K562 (cell line): ENCODE measurements around the gene ITGA11. TPM values are rescaled to one million over a fixed set of nuclear protein-coding genes. Genes with fewer than 3 reads are reported as not detected.

Source experiments
- ATAC-seq: fragments of 200-7000 bp; cut with Tn5 transposase; 3 replicates; pipeline ENCODE4 v1.9.1; 2020; ENCODE audit warnings: moderate library complexity
- BruUV-seq: library from RNA; stranded (reverse); fragments of 400-500 nt; replicated peaks from 2 replicates; lab custom pipeline; 2021; lab: Mats Ljungman, UMichigan
- CTCF ChIA-PET: fragments of 300-600 bp; formaldehyde crosslinking; extraction: SDS; loops from one replicate; lab custom pipeline; 2021; ENCODE audit warnings: low intra/inter-chr PET ratio; lab: Yijun Ruan, JAX
- POLR2A ChIA-PET: fragments of 300-600, 350-650 bp; sonication (Branson Sonifier 250); formaldehyde crosslinking; extraction: SDS; loops from one replicate; lab custom pipeline; 2021; ENCODE audit warnings: antibody characterized with exemption, inconsistent platforms; lab: Yijun Ruan, JAX
- DNase-seq, 4 experiments: peaks; one replicate each; pipeline versions ENCODE4 v3.0.0 to v3.0.0-alpha.2; 2011 to 2018; ENCODE audit warnings: low spot score in 3 of 4, mixed read lengths in 3 of 4; ENCODE audit errors: extremely low read depth in 1 of 4
- FAIRE-seq: peaks from 2 replicates; lab custom pipeline; 2011; peaks lifted over from hg19 to GRCh38; lab: Jason Lieb, UNC
- H2AFZ ChIP-seq: 2 replicates; pipeline ENCODE4 v1.6.0; 2011; ENCODE audit warnings: low read depth, low read length, control low read depth, inconsistent platforms
- H3K27ac ChIP-seq: fragments of 200-600 bp; 3 replicates; pipeline ENCODE4 v1.8.0; 2011; ENCODE audit warnings: low read depth, mild to moderate bottlenecking, control low read depth, inconsistent platforms, low read length, moderate library complexity, mixed read lengths; ENCODE audit errors: extremely low read depth
- H3K27me3 ChIP-seq, 2 experiments: fragments of 300-600 bp in 1 of 2; 2 replicates in 1 of 2; 3 replicates in 1 of 2; pipeline versions ENCODE4 v1.6.0 to v1.8.0; 2011; ENCODE audit warnings: inconsistent platforms in 2 of 2, low read length in 2 of 2, mild to moderate bottlenecking in 1 of 2, mixed read lengths in 1 of 2, moderate library complexity in 1 of 2; ENCODE audit not compliant: control insufficient read depth in 2 of 2, insufficient read depth in 2 of 2
- H3K36me3 ChIP-seq: fragments of 300-600 bp; 3 replicates; pipeline ENCODE4 v1.8.0; 2011; ENCODE audit warnings: mild to moderate bottlenecking, low read length, inconsistent platforms; ENCODE audit not compliant: control insufficient read depth, insufficient read depth
- H3K4me1 ChIP-seq, 2 experiments: fragments of 200-600 bp in 1 of 2; replicated peaks in 1 of 2; 2 replicates in 1 of 2; 3 replicates in 1 of 2; pipeline versions ENCODE4 v1.5.1 to v1.8.0; 2011; ENCODE audit warnings: inconsistent platforms in 2 of 2, low read length in 2 of 2, mild to moderate bottlenecking in 1 of 2, mixed read lengths in 1 of 2, moderate library complexity in 1 of 2; ENCODE audit not compliant: control insufficient read depth in 2 of 2, insufficient read depth in 2 of 2
- H3K4me2 ChIP-seq: 2 replicates; pipeline ENCODE4 v1.6.1; 2011; ENCODE audit warnings: low read length, control low read depth, inconsistent platforms, mixed read lengths; ENCODE audit not compliant: insufficient read depth
- H3K4me3 ChIP-seq: fragments of 200-600 bp; sonication (generic), shearing (Covaris generic); 2 replicates; pipeline ENCODE4 v1.5.1; 2016; ENCODE audit warnings: control low read depth, inconsistent platforms
- H3K79me2 ChIP-seq: fragments of 200-600 bp; 3 replicates; pipeline ENCODE4 v1.8.0; 2011; ENCODE audit warnings: low read length, inconsistent platforms; ENCODE audit not compliant: control insufficient read depth, insufficient read depth
- H3K9ac ChIP-seq, 2 experiments: 2 replicates each; pipeline versions ENCODE4 v1.6.0 to v1.6.1; 2011; ENCODE audit warnings: low read depth in 2 of 2, low read length in 2 of 2, control low read depth in 1 of 2, inconsistent platforms in 1 of 2, mild to moderate bottlenecking in 1 of 2, mixed read lengths in 1 of 2; ENCODE audit not compliant: insufficient read depth in 1 of 2
- H3K9me1 ChIP-seq: one replicate; pipeline ENCODE4 v1.6.0; 2011; ENCODE audit warnings: inconsistent platforms, mild to moderate bottlenecking, low read length, moderate library complexity; ENCODE audit not compliant: control insufficient read depth, insufficient read depth
- H3K9me3 ChIP-seq: replicated peaks from 2 replicates; pipeline ENCODE4 v1.5.1; 2011; ENCODE audit warnings: low read depth, low read length, inconsistent platforms; ENCODE audit not compliant: control insufficient read depth, insufficient read depth
- H4K20me1 ChIP-seq: replicated peaks from 2 replicates; pipeline ENCODE4 v1.6.1; 2011; ENCODE audit warnings: low read length, inconsistent platforms, mixed read lengths; ENCODE audit not compliant: control insufficient read depth, insufficient read depth
- FOXA3 ChIP-seq, 2 experiments: fragments of 450-650 bp in 1 of 2; sonication (generic) in 1 of 2; formaldehyde crosslinking; IDR thresholded peaks in 1 of 2; conservative IDR thresholded peaks in 1 of 2; 2 replicates each; pipeline versions ENCODE4 v1.4.0 to v1.8.0; 2020 to 2022; ENCODE audit warnings: mild to moderate bottlenecking in 2 of 2, missing genetic modification reagents in 1 of 2
- HNRNPK ChIP-seq: fragments of 200-400 bp; formaldehyde crosslinking; IDR thresholded peaks from one replicate; pipeline ENCODE4 v1.6.1; 2018; ENCODE audit warnings: mild to moderate bottlenecking, low read depth, low read length; ENCODE audit not compliant: poor library complexity, severe bottlenecking
- HNRNPUL1 ChIP-seq: fragments of 200-400 bp; formaldehyde crosslinking; IDR thresholded peaks from 2 replicates; pipeline ENCODE4 v1.6.1; 2017; ENCODE audit warnings: low read length
- MAFF ChIP-seq: IDR thresholded peaks from 2 replicates; pipeline ENCODE4 v1.6.1; 2012; ENCODE audit warnings: low read length, improper control_type of control experiment
- NKRF ChIP-seq: fragments of 450-650 bp; IDR thresholded peaks from 2 replicates; pipeline ENCODE4 v1.6.1; 2016; ENCODE audit warnings: borderline replicate concordance
- TBP ChIP-seq: optimal IDR thresholded peaks from 2 replicates; pipeline ENCODE3; 2011; ENCODE audit warnings: low read depth, low read length, improper control_type of control experiment
- ZNF175 ChIP-seq: fragments of 200-800 bp; sonication (Bioruptor generic); IDR thresholded peaks from 2 replicates; pipeline ENCODE4 v1.6.1; 2016; ENCODE audit warnings: low read depth, mild to moderate bottlenecking, missing genetic modification characterization, missing compliant biosample characterization
- ZNF347 ChIP-seq: fragments of 450-650 bp; formaldehyde crosslinking; IDR thresholded peaks from 2 replicates; pipeline ENCODE4 v1.4.0; 2020; ENCODE audit warnings: low read depth, mild to moderate bottlenecking, moderate library complexity
- ZNF707 ChIP-seq: fragments of 250-450 bp; sonication (Bioruptor Pico); conservative IDR thresholded peaks from 2 replicates; pipeline ENCODE4 v1.8.0; 2022; ENCODE audit warnings: inconsistent platforms, mild to moderate bottlenecking, moderate library complexity
- WGBS: fragments of 100-300 bp; shearing (Covaris generic); methylation state at CpG from one replicate; pipeline ENCODE4 v1.1.6; 2016; ENCODE audit warnings: low coverage, mixed read lengths; ENCODE audit not compliant: insufficient coverage; ENCODE audit errors: missing lambda C conversion rate; 5-methylcytosine and 5-hydroxymethylcytosine counted together
- in situ Hi-C: fragments of 300-500 bp; cut with MboI; formaldehyde crosslinking; loops from 4 replicates; pipeline ENCODE4 v1.15.0; 2018; ENCODE audit warnings: inconsistent platforms, mixed read lengths
- intact Hi-C: fragments of 100-400 bp; cut with micrococcal nuclease; formaldehyde crosslinking; loops from 2 replicates; pipeline ENCODE4 v1.14.2; 2022
- polyA plus RNA-seq, 8 experiments: library from polyadenylated mRNA; depleted of rRNA in 4 of 8; stranded (reverse) in 5 of 8; unstranded in 3 of 8; fragments of >200 nt; fragmentation: Nextera tagmentation in 2 of 8; fragmentation: Illumina TruSeq in 1 of 8; extraction: Ambion mirVana in 2 of 8; extraction: Trizol in 1 of 8; gene quantifications; 2 replicates each; pipeline versions ENCODE4 v1.2.1 to v1.2.3, GENCODE V29; 2011 to 2014; ENCODE audit warnings: inconsistent platforms in 1 of 8, missing spikeins in 1 of 8
- total RNA-seq, 7 experiments: library from RNA; depleted of rRNA in 6 of 7; stranded (reverse); fragments of >200 nt in 6 of 7; fragmentation: Illumina TruSeq in 2 of 7; extraction: Trizol in 2 of 7; gene quantifications; 2 replicates each; pipeline versions ENCODE4 v1.2.1 to v1.2.3, GENCODE V29; 2011 to 2021; ENCODE audit warnings: low replicate concordance in 1 of 7
- TF ChIP-seq, protein P1 (sequence below): sonication (generic); formaldehyde crosslinking; IDR thresholded peaks from 2 replicates; pipeline ENCODE4 v1.8.0; 2022; ENCODE audit warnings: mild to moderate bottlenecking, missing genetic modification reagents
- TF ChIP-seq, protein P2 (sequence below): fragments of 450-650 bp; IDR thresholded peaks from 2 replicates; pipeline ENCODE4 v1.7.1; 2018; ENCODE audit warnings: mild to moderate bottlenecking, low read depth; ENCODE audit not compliant: partially characterized antibody
- TF ChIP-seq, protein P3 (sequence below): fragments of 450-650 bp; IDR thresholded peaks from 2 replicates; pipeline ENCODE4 v1.6.1; 2017; ENCODE audit warnings: mild to moderate bottlenecking, moderate library complexity

ITGA11 gene
- total and polyA plus RNA-seq, 9 of the 15 experiments (the other 6 are each of a cell fraction or from before 2014, with no cell fraction given) = 0.01 TPM; not detected in 8

DNA sequence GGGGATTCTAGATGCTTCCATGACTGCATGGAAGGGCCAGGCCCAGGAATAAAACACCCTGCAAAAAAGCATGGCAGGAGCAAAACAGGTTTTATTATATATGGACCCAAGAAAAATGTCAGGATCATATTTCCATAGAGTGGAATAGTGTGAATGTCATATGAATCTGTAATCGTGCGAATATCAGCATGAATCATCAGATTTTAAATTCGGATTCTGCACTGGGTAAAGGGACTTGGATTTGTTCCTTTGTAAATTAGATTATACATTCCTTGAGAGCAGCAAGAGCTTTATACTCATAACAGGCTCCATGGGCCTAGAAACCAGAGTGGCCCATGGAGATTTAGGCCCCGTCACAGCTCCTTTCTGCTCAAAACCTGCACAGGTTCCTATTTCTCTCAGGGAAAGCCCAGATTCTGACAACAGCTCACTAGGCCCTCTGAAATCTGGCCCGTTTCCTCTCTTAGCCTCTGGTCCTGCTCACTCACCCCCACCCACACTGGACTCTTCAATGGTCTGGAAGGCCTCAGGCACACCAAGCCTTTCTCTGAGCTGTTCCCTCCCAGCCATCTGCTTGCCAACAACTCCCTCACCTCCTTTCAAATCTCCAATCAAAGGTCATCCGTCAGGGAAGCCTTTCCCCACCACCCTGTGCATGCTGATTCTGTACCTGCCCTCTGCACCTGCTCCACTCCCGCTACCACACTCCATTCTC, 78.4 kb downstream of the ITGA11 start:
- H3K36me3 ChIP-seq = no peaks in the 10 kb centered on the region
- BruUV-seq = no TSS peak
- H3K4me2 ChIP-seq = no peak overlapping the region
- TF ChIP-seq ZNF347 (CRISPR knock-in tag) = no peak
- no peak for TF ChIP-seq ZNF707 (CRISPR knock-in tag)
- no peak for TF ChIP-seq HNRNPUL1
- TF ChIP-seq, protein P1, sequence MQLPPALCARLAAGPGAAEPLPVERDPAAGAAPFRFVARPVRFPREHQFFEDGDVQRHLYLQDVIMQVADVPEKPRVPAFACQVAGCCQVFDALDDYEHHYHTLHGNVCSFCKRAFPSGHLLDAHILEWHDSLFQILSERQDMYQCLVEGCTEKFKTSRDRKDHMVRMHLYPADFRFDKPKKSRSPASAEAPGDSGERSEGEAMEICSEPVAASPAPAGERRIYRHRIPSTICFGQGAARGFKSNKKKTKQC (CRISPR knock-in tag) = no peak
- TF ChIP-seq TBP = no peak
- TF ChIP-seq FOXA3 (CRISPR knock-in tag; conservative IDR thresholded peaks at IDR 0.05 in 1 of 2, IDR thresholded peaks at IDR 0.05 in 1 of 2) = no peak
- TF ChIP-seq, protein P2, sequence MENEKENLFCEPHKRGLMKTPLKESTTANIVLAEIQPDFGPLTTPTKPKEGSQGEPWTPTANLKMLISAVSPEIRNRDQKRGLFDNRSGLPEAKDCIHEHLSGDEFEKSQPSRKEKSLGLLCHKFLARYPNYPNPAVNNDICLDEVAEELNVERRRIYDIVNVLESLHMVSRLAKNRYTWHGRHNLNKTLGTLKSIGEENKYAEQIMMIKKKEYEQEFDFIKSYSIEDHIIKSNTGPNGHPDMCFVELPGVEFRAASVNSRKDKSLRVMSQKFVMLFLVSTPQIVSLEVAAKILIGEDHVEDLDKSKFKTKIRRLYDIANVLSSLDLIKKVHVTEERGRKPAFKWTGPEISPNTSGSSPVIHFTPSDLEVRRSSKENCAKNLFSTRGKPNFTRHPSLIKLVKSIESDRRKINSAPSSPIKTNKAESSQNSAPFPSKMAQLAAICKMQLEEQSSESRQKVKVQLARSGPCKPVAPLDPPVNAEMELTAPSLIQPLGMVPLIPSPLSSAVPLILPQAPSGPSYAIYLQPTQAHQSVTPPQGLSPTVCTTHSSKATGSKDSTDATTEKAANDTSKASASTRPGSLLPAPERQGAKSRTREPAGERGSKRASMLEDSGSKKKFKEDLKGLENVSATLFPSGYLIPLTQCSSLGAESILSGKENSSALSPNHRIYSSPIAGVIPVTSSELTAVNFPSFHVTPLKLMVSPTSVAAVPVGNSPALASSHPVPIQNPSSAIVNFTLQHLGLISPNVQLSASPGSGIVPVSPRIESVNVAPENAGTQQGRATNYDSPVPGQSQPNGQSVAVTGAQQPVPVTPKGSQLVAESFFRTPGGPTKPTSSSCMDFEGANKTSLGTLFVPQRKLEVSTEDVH = no peak
- no peak for TF ChIP-seq MAFF
- no peak for TF ChIP-seq ZNF175 (CRISPR knock-in tag)
- no peak for TF ChIP-seq NKRF
- TF ChIP-seq, protein P3, sequence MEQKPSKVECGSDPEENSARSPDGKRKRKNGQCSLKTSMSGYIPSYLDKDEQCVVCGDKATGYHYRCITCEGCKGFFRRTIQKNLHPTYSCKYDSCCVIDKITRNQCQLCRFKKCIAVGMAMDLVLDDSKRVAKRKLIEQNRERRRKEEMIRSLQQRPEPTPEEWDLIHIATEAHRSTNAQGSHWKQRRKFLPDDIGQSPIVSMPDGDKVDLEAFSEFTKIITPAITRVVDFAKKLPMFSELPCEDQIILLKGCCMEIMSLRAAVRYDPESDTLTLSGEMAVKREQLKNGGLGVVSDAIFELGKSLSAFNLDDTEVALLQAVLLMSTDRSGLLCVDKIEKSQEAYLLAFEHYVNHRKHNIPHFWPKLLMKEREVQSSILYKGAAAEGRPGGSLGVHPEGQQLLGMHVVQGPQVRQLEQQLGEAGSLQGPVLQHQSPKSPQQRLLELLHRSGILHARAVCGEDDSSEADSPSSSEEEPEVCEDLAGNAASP = no peak
- no peak for TF ChIP-seq HNRNPK
- ATAC-seq = no peak
- in situ Hi-C loops (no loop called here), intact Hi-C loops (no loop called here)
- no peak for FAIRE-seq
- no peak overlapping the region for H3K9ac ChIP-seq
- 17% methylated on average over 7 of the region's 7 CpGs for whole genome bisulfite sequencing
- ChIA-PET CTCF (no interaction called here), POLR2A (interaction anchor here (0.7 to 1.8 kb wide), 3 partner anchors 8 to 20 kb away, joined by 4 to 5 read pairs (median 5); no protein-coding TSS in a partner anchor)
- no peaks in the 10 kb centered on the region for H3K79me2 ChIP-seq
- H4K20me1 ChIP-seq = 0 out of 2 replicates have a peak, but pooled peaks cover 5% of the 10 kb centered on the region
- H3K27ac ChIP-seq = no peak overlapping the region
- no peaks in the 10 kb centered on the region for H3K9me3 ChIP-seq
- no peak for DNase-seq
- H3K9me1 ChIP-seq = no peaks in the 10 kb centered on the region
- peaks cover 35 to 69% of the 10 kb centered on the region in 2 experiments for H3K27me3 ChIP-seq
- no peaks in the 10 kb centered on the region for H3K4me1 ChIP-seq
- no peak overlapping the region for H2AFZ ChIP-seq
- H3K4me3 ChIP-seq = no peak overlapping the region
